Jurkat, Clone E6-1 (cell line): ENCODE measurements around the gene FYB1.

Source experiments
- DNase-seq: peaks from one replicate; pipeline ENCODE4 v3.0.0-alpha.2; 2011; ENCODE audit warnings: low read depth, low spot score
- H3K4me3 ChIP-seq: 2 replicates; pipeline ENCODE4 v1.5.1; 2011; ENCODE audit warnings: mild to moderate bottlenecking, low read length, control low read depth, moderate library complexity

The FYB1 gene

DNA sequence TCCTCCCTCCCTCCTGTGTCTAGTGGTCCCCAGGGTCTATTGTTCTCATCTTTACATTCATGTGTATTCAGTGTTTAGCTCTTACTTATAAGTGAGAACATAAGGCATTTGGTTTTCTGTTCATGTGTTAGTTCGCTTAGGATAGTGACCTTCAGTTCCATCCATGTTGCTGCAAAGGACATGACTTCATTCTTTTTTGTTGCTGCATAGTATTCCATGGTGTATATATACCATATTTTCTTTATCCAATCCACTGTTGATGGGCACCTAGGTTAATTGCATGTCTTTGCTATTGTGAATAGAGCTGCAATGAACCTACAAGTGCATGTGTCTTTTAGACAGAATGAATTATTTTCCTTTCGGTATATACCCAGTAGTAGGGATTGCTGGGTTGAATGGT lies 46.8 kb downstream of the FYB1 start:
- no peak for DNase-seq
- H3K4me3 ChIP-seq = no peak overlapping the region

GRCh38 chr5:39171647-39172046 lies 47.7 kb downstream of the FYB1 start:
- DNase-seq = no peak
- no peak overlapping the region for H3K4me3 ChIP-seq

DNA sequence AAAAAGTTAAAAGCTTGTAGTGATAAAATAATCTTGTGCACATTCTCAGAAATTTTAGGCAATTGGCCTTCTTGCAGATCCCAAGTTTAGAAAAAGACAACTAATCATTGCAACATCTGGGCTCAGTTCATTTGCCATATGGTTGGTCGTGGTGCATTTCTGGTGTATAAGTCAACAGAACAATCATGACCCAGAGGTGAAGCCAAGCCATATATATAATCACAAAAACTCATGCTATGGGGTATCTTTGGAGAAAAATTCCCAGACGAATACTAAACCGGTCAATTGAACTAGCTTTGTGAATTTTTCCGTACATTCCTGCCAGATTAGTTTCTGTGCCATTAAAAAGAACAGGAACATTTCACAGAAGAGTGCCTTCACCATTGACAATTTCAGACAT lies 50.3 kb downstream of the FYB1 start:
- H3K4me3 ChIP-seq = no peak overlapping the region
- DNase-seq = no peak

GRCh38 chr5:39167972-39168342 lies 51.4 kb downstream of the FYB1 start:
- no peak for DNase-seq

GRCh38 chr5:39167141-39167971 lies 52.0 kb downstream of the FYB1 start:
- no peak for DNase-seq
- no peak overlapping the region for H3K4me3 ChIP-seq

More at GRCh38 chr5:39167972-39168342, 51.4 kb downstream of the FYB1 start:
- no peak overlapping the region for H3K4me3 ChIP-seq

DNA sequence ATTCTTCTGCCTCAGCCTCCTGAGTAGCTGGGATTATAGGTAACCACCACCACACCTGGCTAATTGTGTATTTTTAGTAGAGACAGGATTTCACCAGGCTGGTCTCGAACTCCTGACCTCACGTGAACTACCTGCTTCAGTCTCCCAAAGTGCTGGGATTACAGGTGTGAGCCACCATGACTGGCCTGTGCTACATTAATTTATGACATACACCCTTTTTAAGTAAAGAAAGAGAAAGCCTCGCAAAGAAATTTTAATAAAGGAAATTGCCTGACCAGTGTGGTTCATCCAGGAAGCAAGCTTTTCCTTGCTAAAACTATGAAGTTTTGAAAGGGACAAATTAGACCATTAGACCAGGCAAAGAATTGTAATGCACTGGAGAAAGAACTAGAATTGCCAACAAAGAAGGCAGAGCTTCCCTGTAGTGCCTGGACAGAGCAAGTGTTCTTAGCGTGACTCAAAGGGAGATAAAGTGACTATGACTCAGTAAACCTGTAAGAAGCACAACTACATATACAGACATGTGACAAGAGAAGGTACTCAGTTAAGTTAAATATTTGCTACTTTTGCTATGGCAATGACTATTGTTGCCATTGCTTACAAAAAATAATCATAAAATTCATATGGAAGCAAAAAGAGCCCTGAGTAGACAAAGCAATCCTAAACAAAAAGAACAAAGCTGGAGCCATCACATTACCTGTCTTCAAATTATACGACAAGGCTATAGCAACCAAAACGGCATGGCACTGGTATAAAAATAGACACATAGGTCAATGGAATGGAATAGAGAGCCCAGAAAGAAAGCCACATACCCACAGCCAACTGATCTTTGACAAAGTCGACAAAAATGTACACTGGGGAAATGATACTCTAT lies 54.6 kb downstream of the FYB1 start:
- DNase-seq = no peak
- no peak overlapping the region for H3K4me3 ChIP-seq

GRCh38 chr5:39164016-39164415 lies 55.3 kb downstream of the FYB1 start:
- no peak for DNase-seq
- no peak overlapping the region for H3K4me3 ChIP-seq

DNA sequence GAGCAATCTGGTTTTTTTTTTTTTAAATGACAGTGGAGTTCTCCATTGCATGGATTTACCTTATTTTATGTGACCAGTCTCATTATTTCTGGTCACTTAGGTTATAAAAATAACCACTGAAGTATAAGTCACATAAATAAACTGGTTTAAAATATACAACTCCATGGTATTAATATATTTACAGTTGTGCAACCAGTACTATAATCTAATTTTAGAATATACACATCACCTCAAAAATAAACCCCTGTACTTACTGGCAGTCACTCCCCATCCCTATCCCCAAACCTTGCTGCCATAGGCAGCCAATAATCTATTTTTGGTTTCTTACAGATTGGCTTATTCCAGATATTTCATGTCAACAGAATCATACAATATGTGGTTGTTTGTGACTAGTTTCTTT lies 57.8 kb downstream of the FYB1 start:
- DNase-seq = no peak
- no peak overlapping the region for H3K4me3 ChIP-seq

DNA sequence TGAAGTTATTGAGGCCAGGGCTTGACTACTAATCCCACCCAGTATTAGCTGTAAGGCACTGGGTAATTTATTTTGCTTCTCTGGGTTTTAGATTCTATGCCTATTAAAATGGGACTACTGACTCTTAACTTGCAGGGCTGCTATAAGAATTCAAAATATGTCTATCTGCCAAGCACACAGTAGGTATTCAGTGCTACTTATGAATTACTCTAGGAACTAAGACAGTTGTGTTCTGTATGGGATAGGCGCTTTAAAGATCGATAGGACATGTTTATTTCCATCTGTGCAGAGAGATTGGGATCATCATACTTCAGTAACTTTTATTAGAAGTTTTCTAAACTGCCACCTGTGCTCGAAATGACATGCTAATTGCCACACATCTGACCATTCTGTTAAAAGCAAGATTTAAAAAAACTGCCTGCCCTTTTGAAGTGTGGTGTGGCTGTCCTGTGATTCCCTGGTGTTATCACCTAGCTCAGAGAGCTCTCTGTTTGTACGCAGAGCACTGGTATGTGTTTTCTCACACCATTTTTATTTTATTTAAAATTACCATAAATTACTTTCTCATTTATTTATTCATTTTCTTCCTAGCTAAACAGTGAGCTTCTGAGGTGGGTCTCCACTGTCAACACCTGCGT lies 58.7 kb downstream of the FYB1 start:
- no peak for DNase-seq
- no peak overlapping the region for H3K4me3 ChIP-seq

DNA sequence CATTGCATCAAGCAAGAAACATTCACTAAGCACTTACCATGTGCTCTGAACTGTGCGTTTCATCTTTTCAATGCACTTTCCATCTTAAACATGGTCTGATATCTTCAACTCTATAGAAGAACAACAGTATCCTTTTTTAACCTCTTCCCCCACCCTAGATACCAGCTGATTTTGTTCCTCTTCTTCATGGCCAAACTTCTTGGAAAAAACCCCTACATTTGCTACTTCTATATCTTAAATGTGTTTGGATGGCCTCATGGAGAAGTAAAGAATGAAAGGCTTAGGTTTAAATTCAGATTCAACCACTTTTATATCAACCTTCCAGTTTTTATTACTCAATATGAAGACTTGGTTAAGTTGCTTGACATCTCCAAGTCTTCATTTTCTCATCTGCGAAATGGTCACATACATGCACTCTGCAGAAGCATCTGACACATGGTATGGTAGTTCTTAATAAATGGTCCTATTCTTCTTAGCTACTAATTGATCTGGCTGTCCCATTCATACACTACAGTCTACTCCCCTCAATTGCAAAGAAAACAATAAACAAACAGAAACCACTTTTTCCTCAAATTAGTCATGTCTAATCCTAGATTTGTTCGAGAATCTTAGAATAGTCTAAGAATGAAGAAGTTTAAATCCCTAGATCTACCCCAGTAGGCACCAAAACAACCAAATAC lies 59.4 kb downstream of the FYB1 start:
- DNase-seq = no peak
- no peak overlapping the region for H3K4me3 ChIP-seq

GRCh38 chr5:39158786-39159185 lies 60.6 kb downstream of the FYB1 start:
- DNase-seq = no peak
- H3K4me3 ChIP-seq = no peak overlapping the region

DNA sequence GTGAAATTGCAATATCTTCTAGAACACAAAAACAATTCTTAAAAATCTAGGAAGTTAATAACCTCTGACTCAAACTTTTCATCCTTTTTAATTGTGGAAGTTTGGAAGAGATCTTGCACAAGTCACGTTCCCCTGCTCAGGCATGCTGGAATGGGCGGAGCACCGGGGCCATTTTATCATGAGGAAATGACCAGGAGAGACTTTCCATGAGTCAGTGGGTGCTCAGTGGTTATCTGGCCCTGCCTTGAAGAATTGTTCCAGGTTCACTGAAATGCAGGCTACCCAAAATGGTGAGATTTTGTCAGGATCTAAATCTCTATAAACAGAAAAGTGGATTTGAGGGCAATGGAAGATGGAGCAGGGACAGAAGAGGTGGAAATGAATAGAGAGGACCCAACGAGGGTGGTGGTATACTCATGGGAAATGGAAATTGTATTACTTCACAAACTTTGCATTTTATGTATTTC lies 61.2 kb downstream of the FYB1 start:
- no peak for DNase-seq
- no peak overlapping the region for H3K4me3 ChIP-seq

DNA sequence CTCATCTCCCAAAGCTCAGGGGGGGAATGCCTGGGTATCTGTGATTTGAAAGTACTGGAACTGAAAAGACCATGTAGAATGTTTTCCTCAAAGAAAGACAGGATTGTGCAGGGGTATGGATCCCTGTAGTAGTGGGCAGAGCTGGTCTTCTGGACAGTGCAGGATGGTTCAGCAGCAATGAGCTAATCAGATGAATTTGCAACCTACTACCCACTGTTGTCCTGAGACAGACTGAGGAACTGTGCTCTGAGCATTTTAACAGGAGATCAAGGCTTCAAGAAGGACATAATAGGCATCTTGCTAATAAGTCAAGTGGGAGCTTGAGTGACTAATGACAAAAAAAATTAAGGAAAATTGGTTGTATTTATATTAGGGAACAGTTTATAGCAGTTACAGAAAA lies 61.7 kb downstream of the FYB1 start:
- no peak for DNase-seq
- no peak overlapping the region for H3K4me3 ChIP-seq

DNA sequence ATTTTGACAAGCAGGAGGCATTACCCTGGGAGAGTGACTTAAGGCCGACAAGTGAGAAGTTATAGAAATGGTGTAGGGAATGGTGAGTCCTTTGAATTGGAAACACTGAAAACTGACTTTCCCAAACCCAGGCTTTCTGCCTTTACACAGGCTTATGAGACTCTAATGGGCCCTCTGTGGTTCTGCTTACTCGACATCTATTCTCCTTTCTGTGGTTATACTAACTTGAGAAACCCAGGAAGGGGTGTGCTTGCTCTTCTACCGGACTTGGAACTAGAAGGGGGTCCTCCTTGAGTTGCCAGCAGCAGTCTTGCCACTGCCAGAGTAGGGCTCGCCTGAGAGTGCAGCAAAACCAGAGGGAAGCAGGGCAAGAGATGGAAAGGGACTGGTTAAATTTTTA lies 63.3 kb downstream of the FYB1 start:
- DNase-seq = no peak
- no peak overlapping the region for H3K4me3 ChIP-seq

DNA sequence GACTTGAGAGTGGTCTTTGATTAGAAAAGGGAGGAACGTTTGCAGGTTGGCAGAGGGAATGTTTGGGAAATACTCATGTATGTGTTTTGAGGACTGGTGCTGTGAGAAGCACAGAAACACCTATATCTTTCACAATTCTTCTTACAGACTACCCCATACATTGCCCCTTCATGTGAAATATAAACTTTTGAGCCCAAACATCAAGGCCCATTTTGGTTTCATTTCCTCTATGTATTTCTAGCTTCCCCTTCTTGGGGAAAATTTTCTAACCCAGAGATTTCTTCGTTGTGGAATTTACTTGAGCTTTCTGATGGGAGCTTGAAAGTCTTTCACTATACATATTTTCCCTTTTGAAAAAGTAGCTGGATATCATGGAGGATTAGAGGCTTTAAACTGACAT lies 67.6 kb downstream of the FYB1 start:
- no peak for DNase-seq
- no peak overlapping the region for H3K4me3 ChIP-seq

- DNase-seq = no peak
- no peak overlapping the region for H3K4me3 ChIP-seq
Observed at GRCh38 chr5:39149966-39150365, 69.4 kb downstream of the FYB1 start.

GRCh38 chr5:39148983-39149534 lies 70.3 kb downstream of the FYB1 start:
- H3K4me3 ChIP-seq = no peak overlapping the region
- DNase-seq = peak; percentile 49

DNA sequence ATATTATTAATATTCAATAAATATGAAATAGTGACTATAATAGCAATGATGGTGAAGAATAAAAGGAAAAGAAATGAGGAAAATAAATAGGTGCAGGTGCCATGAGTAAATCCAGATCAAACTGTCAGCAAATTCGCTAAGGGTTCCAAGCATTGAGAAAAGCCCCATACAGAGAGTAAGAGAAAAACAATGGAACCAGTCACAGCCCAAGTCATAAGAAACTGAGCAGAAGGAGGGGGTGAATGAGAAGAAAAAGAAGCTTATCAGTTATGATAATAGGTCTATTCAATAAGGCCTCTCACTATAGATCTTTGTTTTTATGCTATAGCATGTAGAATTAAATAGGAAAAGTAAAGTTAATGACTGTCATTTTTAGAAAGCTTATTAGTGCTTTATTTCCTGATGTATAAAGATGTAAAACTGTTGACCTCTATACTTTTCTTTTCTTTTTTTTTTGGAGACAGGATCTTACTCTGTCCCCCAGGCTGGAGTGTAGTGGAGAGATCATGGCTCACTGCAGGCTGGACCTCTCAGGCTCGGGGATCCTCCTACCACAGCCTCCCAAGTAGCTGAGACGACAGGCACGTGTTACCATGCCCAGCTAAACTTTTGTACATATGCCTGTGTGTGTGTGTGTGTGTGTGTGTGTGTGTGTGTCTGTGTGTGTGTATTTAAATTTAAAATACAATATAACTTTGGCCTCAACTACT lies 72.4 kb downstream of the FYB1 start:
- no peak overlapping the region for H3K4me3 ChIP-seq
- DNase-seq = no peak
